Measurements from ENCODE around the gene RPIA. TPM values are rescaled to one million over a fixed set of nuclear protein-coding genes. Genes with fewer than 3 reads are reported as not detected.

The RPIA gene
- total RNA-seq, 1 donor from 2014 or later = 13.3 TPM

DNA sequence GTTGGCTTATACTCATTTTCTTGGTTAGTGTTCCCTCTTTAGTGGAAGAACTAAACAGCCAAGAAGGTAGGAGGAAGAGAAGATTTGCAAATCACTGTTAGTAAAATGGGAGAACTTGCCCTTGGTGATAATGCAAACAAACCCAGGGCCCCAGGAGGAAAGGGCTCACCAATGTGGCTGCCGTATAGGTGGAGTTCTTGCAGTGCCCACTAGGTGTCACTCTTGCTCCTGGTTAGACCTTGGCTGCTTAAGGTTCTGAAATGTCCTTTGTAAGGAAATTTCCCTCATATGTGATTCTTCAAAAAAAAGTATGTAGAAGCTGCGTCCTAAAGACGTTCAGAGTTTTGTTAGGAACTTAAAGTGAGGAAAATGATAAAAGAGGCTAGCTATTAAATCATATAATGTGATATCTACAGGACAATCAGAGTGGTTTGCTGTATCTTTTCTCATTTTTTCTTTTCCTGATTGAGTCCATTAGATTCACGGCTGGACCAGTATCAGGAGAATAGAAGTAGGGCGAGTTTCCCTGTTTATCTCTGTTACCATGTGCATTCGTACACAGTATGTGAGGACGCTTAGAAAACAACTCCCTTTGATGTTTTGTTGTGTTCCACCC, 48.6 kb downstream of the RPIA start:
- peak; percentile 31 for DNase-seq (ENCODE audit: low read depth)
- Mint-ChIP-seq H3K4me3 (ENCODE audit: unreplicated experiment) (no peak overlapping the region), H3K27ac (ENCODE audit: unreplicated experiment) (no peak overlapping the region), H3K27me3 (ENCODE audit: low read depth, unreplicated experiment) (no peaks in the 10 kb centered on the region), H3K36me3 (ENCODE audit: low read depth, unreplicated experiment) (peaks cover 31% of the 10 kb centered on the region), H3K9me3 (ENCODE audit: unreplicated experiment) (peaks cover 7% of the 10 kb centered on the region), H3K4me1 (ENCODE audit: low read depth, unreplicated experiment) (peaks cover 4% of the 10 kb centered on the region)
- peaks cover 3% of the 10 kb centered on the region for H3K36me3 ChIP-seq (ENCODE audit: insufficient read depth, low read length)
- no peak overlapping the region for H2AFZ ChIP-seq (ENCODE audit: low read depth, low read length)
- H3K79me2 ChIP-seq (ENCODE audit: insufficient read depth, low read length) = no peaks in the 10 kb centered on the region
- no peaks in the 10 kb centered on the region for H3K9me3 ChIP-seq (ENCODE audit: insufficient read depth, low read depth, low read length)
- no peak overlapping the region for H3K9ac ChIP-seq (ENCODE audit: low read length)
- no peak overlapping the region for H3K27ac ChIP-seq (ENCODE audit: low read depth, low read length)
- FAIRE-seq = peak; percentile 54
- no peak for TF ChIP-seq EZH2 (IDR thresholded peaks at IDR 0.05; ENCODE audit: insufficient read depth, low read length)
- TF ChIP-seq, protein P1, sequence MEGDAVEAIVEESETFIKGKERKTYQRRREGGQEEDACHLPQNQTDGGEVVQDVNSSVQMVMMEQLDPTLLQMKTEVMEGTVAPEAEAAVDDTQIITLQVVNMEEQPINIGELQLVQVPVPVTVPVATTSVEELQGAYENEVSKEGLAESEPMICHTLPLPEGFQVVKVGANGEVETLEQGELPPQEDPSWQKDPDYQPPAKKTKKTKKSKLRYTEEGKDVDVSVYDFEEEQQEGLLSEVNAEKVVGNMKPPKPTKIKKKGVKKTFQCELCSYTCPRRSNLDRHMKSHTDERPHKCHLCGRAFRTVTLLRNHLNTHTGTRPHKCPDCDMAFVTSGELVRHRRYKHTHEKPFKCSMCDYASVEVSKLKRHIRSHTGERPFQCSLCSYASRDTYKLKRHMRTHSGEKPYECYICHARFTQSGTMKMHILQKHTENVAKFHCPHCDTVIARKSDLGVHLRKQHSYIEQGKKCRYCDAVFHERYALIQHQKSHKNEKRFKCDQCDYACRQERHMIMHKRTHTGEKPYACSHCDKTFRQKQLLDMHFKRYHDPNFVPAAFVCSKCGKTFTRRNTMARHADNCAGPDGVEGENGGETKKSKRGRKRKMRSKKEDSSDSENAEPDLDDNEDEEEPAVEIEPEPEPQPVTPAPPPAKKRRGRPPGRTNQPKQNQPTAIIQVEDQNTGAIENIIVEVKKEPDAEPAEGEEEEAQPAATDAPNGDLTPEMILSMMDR (IDR thresholded peaks at IDR 0.05; ENCODE audit: insufficient read depth, low read depth, low read length) = peak; percentile 94
- H3K4me1 ChIP-seq (ENCODE audit: insufficient read depth, low read length) = peaks cover 19% of the 10 kb centered on the region
- no peak overlapping the region for H3K4me3 ChIP-seq (ENCODE audit: insufficient read depth, low read depth, low read length)
- H3K27me3 ChIP-seq (ENCODE audit: insufficient read depth, low read length) = no peaks in the 10 kb centered on the region
- H4K20me1 ChIP-seq (ENCODE audit: insufficient read depth, low read length) = peaks cover 5% of the 10 kb centered on the region
- H3K4me2 ChIP-seq (ENCODE audit: low read length) = no peak overlapping the region

- Histone ChIP-seq H2AFZ (ENCODE audit: low read depth, low read length) (no peak overlapping the region), H3K4me2 (ENCODE audit: low read length) (no peak overlapping the region), H3K9me3 (ENCODE audit: insufficient read depth, low read depth, low read length) (no peaks in the 10 kb centered on the region), H3K9ac (ENCODE audit: low read length) (no peak overlapping the region), H3K4me3 (ENCODE audit: insufficient read depth, low read depth, low read length) (no peak overlapping the region), H3K79me2 (ENCODE audit: insufficient read depth, low read length) (no peaks in the 10 kb centered on the region), H3K27ac (ENCODE audit: low read depth, low read length) (no peak overlapping the region), H3K4me1 (ENCODE audit: insufficient read depth, low read length) (no peaks in the 10 kb centered on the region), H4K20me1 (ENCODE audit: insufficient read depth, low read length) (peaks cover 3% of the 10 kb centered on the region), H3K27me3 (ENCODE audit: insufficient read depth, low read length) (no peaks in the 10 kb centered on the region), H3K36me3 (ENCODE audit: insufficient read depth, low read length) (peaks cover 10% of the 10 kb centered on the region)
- Mint-ChIP-seq H3K27ac (ENCODE audit: unreplicated experiment) (no peak overlapping the region), H3K4me3 (ENCODE audit: unreplicated experiment) (no peak overlapping the region), H3K4me1 (ENCODE audit: low read depth, unreplicated experiment) (peaks cover 7% of the 10 kb centered on the region), H3K36me3 (ENCODE audit: low read depth, unreplicated experiment) (peaks cover 42% of the 10 kb centered on the region), H3K9me3 (ENCODE audit: unreplicated experiment) (peaks cover 8% of the 10 kb centered on the region), H3K27me3 (ENCODE audit: low read depth, unreplicated experiment) (no peaks in the 10 kb centered on the region)
- no peak for FAIRE-seq
- no peak for DNase-seq (ENCODE audit: low read depth)
- no peak for TF ChIP-seq EZH2 (IDR thresholded peaks at IDR 0.05; ENCODE audit: insufficient read depth, low read length)
- TF ChIP-seq, protein P1 (IDR thresholded peaks at IDR 0.05; ENCODE audit: insufficient read depth, low read depth, low read length) = no peak
Measured at GRCh38 chr2:88746929-88747490, 55.5 kb downstream of the RPIA start.

GRCh38 chr2:88747990-88748389, 56.5 kb downstream of the RPIA start:
- Histone ChIP-seq H3K4me2 (ENCODE audit: low read length) (no peak overlapping the region), H4K20me1 (ENCODE audit: insufficient read depth, low read length) (peaks cover 3% of the 10 kb centered on the region), H3K27ac (ENCODE audit: low read depth, low read length) (no peak overlapping the region), H3K36me3 (ENCODE audit: insufficient read depth, low read length) (peaks cover 7% of the 10 kb centered on the region), H3K9ac (ENCODE audit: low read length) (no peak overlapping the region), H3K27me3 (ENCODE audit: insufficient read depth, low read length) (no peaks in the 10 kb centered on the region), H3K9me3 (ENCODE audit: insufficient read depth, low read depth, low read length) (no peaks in the 10 kb centered on the region), H3K4me1 (ENCODE audit: insufficient read depth, low read length) (no peaks in the 10 kb centered on the region), H3K79me2 (ENCODE audit: insufficient read depth, low read length) (no peaks in the 10 kb centered on the region), H3K4me3 (ENCODE audit: insufficient read depth, low read depth, low read length) (no peak overlapping the region), H2AFZ (ENCODE audit: low read depth, low read length) (no peak overlapping the region)
- no peak for FAIRE-seq
- H3K4me3 Mint-ChIP-seq (ENCODE audit: unreplicated experiment) = no peak overlapping the region
- H3K27ac Mint-ChIP-seq (ENCODE audit: unreplicated experiment) = no peak overlapping the region
- H3K27me3 Mint-ChIP-seq (ENCODE audit: low read depth, unreplicated experiment) = no peaks in the 10 kb centered on the region
- H3K9me3 Mint-ChIP-seq (ENCODE audit: unreplicated experiment) = peaks cover 8% of the 10 kb centered on the region
- peaks cover 40% of the 10 kb centered on the region for H3K36me3 Mint-ChIP-seq (ENCODE audit: low read depth, unreplicated experiment)
- TF ChIP-seq, protein P1 (IDR thresholded peaks at IDR 0.05; ENCODE audit: insufficient read depth, low read depth, low read length) = no peak
- no peak for TF ChIP-seq EZH2 (IDR thresholded peaks at IDR 0.05; ENCODE audit: insufficient read depth, low read length)
- peaks cover 7% of the 10 kb centered on the region for H3K4me1 Mint-ChIP-seq (ENCODE audit: low read depth, unreplicated experiment)
- DNase-seq (ENCODE audit: low read depth) = no peak
